Chondrocyte (in vitro differentiated cells): ENCODE results near the gene USF3. TPM values are rescaled to one million over a fixed set of nuclear protein-coding genes. Genes with fewer than 3 reads are reported as not detected.

ENCODE experiments used
- DNase-seq: peaks from one replicate; pipeline ENCODE4 v3.0.0; 2021; ENCODE audit warnings: mixed read lengths, low spot score
- H3K27ac Mint-ChIP-seq: one replicate; pipeline ENCODE4 v1.8.0; 2021; ENCODE audit warnings: mild to moderate bottlenecking, moderate library complexity, mixed read lengths; ENCODE audit not compliant: unreplicated experiment
- H3K27me3 Mint-ChIP-seq: 2 replicates; pipeline ENCODE4 v1.8.0; 2021; ENCODE audit warnings: low read depth, mixed read lengths
- H3K36me3 Mint-ChIP-seq: 2 replicates; pipeline ENCODE4 v1.8.0; 2021; ENCODE audit warnings: low read depth, mixed read lengths
- H3K4me1 Mint-ChIP-seq: 2 replicates; pipeline ENCODE4 v1.8.0; 2021; ENCODE audit warnings: low read depth, mild to moderate bottlenecking, mixed read lengths
- H3K4me3 Mint-ChIP-seq: one replicate; pipeline ENCODE4 v1.8.0; 2021; ENCODE audit warnings: mild to moderate bottlenecking, moderate library complexity, mixed read lengths; ENCODE audit not compliant: unreplicated experiment
- H3K9me3 Mint-ChIP-seq: 2 replicates; pipeline ENCODE4 v1.8.0; 2021; ENCODE audit warnings: low read depth, mixed read lengths
- total RNA-seq: library from RNA; stranded (reverse); gene quantifications from 3 replicates; pipeline ENCODE4 v1.2.1, GENCODE V29; 2021
- TF ChIP-seq, protein P1 (sequence below): fragments of 200-600 bp; sonication (generic); IDR thresholded peaks from 2 replicates; pipeline ENCODE4 v1.5.0; 2021; ENCODE audit warnings: antibody characterized with exemption, mild to moderate bottlenecking, moderate library complexity

USF3 gene
- total RNA-seq, 1 donor from 2014 or later = 9.0 TPM

DNA sequence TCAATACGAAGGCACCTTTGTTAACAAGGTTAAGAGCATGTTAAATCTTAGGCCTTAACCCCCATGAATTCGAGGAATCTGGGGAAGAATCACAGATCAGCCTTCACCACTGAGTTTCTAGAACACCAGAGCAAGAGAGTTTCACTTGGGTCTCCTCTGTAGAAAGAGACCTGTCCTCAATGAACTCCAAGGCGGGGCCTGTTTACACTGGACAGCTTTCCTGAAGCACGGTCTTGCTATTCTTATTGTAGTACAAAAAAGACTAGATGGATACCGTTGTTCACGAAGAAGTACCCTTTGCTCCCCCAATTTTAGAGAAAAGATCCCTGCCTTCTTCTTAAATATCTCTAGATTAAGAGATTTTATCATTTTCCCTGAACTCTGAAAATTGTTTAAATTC, 64.9 kb downstream of the USF3 start:
- peaks cover 7% of the 10 kb centered on the region for H3K4me1 Mint-ChIP-seq
- no peaks in the 10 kb centered on the region for H3K36me3 Mint-ChIP-seq
- peaks cover under 1% of the 10 kb centered on the region for H3K27me3 Mint-ChIP-seq
- H3K4me3 Mint-ChIP-seq = no peak overlapping the region
- no peak overlapping the region for H3K27ac Mint-ChIP-seq
- H3K9me3 Mint-ChIP-seq = no peaks in the 10 kb centered on the region
- no peak for DNase-seq
- TF ChIP-seq, protein P1, sequence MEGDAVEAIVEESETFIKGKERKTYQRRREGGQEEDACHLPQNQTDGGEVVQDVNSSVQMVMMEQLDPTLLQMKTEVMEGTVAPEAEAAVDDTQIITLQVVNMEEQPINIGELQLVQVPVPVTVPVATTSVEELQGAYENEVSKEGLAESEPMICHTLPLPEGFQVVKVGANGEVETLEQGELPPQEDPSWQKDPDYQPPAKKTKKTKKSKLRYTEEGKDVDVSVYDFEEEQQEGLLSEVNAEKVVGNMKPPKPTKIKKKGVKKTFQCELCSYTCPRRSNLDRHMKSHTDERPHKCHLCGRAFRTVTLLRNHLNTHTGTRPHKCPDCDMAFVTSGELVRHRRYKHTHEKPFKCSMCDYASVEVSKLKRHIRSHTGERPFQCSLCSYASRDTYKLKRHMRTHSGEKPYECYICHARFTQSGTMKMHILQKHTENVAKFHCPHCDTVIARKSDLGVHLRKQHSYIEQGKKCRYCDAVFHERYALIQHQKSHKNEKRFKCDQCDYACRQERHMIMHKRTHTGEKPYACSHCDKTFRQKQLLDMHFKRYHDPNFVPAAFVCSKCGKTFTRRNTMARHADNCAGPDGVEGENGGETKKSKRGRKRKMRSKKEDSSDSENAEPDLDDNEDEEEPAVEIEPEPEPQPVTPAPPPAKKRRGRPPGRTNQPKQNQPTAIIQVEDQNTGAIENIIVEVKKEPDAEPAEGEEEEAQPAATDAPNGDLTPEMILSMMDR = no peak

DNA sequence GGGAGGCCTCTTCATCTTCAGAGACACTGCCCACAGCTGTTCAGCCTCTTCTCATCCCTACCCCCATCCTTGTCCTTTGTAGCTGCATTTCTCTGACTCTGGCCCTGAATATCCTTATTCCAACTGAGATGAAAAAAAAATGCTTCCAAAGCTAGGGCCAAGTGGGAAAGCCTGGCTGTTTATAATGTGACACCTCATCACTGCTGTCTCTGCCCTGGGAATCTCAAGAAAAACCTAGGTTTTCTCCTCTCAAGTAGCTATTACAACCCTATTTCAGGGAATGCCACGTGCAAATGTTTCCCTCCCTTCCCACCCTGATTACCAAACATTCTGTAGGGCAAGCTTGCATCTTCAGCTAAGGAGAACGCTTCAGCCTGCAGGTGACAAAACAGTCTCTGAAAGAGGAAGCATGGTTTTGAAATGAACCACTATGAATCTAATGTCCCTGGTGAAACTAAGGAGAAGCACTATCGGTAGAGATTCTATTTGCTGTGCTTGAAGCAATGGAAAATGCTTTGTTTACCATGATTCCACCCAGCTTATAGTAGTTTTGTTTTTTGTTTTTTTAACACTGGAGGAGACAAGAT, 65.4 kb downstream of the USF3 start:
- no peak overlapping the region for H3K27ac Mint-ChIP-seq
- no peaks in the 10 kb centered on the region for H3K36me3 Mint-ChIP-seq

DNA sequence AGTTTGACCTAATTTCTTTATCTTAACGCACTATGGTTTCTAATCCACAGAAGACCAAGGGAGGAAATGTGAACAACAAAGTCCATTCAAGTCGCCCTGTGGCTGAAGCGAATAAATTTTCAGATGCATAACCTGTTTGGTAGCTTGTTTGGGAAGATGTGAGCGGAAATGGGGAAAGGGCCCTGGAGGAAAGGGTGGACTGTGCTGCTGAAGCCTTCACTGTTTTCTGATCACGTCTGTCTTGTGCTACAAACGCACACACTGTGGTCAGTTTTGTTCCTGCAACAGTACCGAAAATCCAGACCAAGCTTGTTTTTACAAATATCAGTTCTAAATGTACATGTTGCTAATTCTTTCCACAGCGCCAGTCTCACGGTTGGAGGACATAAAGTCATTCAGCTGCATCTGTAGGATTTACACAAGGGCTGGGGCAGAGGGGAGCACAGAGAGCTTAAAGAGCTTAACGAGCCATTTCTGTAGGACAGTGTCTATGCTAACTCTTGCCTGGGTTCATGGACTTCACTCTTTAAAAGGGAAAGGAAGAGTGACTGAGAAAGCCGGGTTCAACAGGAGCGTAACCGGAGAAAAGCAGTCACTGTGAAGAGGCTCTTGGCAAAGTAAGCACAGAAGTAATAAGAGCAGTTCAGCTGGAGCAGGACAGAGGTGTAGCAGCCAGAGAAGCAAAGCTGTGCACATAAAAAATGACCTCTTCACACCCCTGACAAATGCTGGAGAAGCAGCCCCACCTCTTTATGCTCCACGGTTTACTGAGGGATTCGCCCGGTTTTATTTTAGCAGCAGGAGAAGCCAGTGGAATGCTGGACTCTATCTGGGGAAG, 66.6 kb downstream of the USF3 start:
- Mint-ChIP-seq H3K4me3 (no peak overlapping the region), H3K36me3 (no peaks in the 10 kb centered on the region), H3K27ac (no peak overlapping the region)

More for the DNA sequence above, 65.4 kb downstream of the USF3 start:
- TF ChIP-seq, protein P1 = no peak
- no peak for DNase-seq
- H3K4me1 Mint-ChIP-seq = peaks cover 12% of the 10 kb centered on the region
- H3K4me3 Mint-ChIP-seq = no peak overlapping the region
- H3K9me3 Mint-ChIP-seq = no peaks in the 10 kb centered on the region
- H3K27me3 Mint-ChIP-seq = peaks cover 2% of the 10 kb centered on the region

DNA sequence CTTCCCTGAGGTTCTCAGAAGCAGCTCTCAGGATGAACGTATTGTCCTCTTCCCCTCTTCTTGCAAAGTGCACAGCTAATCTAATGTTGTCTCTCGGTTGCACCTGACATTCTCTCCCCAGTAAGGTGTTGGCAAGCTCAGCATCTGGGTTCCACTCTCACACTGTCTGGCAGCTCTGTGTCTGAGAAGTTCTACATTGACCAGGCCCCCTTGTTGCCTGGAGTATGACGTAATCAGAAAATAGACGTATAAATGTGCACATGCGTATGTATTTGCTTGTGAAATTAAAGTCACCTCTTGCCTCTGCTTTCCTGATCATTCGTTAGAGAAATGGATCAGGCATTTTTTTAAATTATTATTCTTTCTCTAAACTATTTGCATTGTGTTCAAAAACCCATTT, 67.7 kb downstream of the USF3 start:
- TF ChIP-seq, protein P1 = no peak
- peaks cover 13% of the 10 kb centered on the region for H3K4me1 Mint-ChIP-seq
- H3K4me3 Mint-ChIP-seq = no peak overlapping the region
- H3K9me3 Mint-ChIP-seq = no peaks in the 10 kb centered on the region
- H3K27ac Mint-ChIP-seq = no peak overlapping the region
- DNase-seq = no peak
- no peaks in the 10 kb centered on the region for H3K36me3 Mint-ChIP-seq
- peaks cover 11% of the 10 kb centered on the region for H3K27me3 Mint-ChIP-seq

More for the DNA sequence above, 66.6 kb downstream of the USF3 start:
- DNase-seq = no peak
- peaks cover 13% of the 10 kb centered on the region for H3K4me1 Mint-ChIP-seq
- H3K27me3 Mint-ChIP-seq = peaks cover 7% of the 10 kb centered on the region
- no peaks in the 10 kb centered on the region for H3K9me3 Mint-ChIP-seq
- TF ChIP-seq, protein P1 = no peak

GRCh38 chr3:113628316-113628715, 68.1 kb downstream of the USF3 start:
- no peak overlapping the region for H3K27ac Mint-ChIP-seq
- no peaks in the 10 kb centered on the region for H3K36me3 Mint-ChIP-seq
- no peak overlapping the region for H3K4me3 Mint-ChIP-seq
- peaks cover 13% of the 10 kb centered on the region for H3K4me1 Mint-ChIP-seq
- H3K27me3 Mint-ChIP-seq = peaks cover 11% of the 10 kb centered on the region
- H3K9me3 Mint-ChIP-seq = no peaks in the 10 kb centered on the region
- TF ChIP-seq, protein P1 = no peak
- no peak for DNase-seq
